Measurements from ENCODE around the gene APRT. TPM values are rescaled to one million over a fixed set of nuclear protein-coding genes. Genes with fewer than 3 reads are reported as not detected.
A peak's percentile ranks its signal among the peaks of the same experiment; 100 is the strongest.

Gene APRT
- total RNA-seq, 4 donors from 2014 or later: 186 to 314 (median 250) TPM

DNA sequence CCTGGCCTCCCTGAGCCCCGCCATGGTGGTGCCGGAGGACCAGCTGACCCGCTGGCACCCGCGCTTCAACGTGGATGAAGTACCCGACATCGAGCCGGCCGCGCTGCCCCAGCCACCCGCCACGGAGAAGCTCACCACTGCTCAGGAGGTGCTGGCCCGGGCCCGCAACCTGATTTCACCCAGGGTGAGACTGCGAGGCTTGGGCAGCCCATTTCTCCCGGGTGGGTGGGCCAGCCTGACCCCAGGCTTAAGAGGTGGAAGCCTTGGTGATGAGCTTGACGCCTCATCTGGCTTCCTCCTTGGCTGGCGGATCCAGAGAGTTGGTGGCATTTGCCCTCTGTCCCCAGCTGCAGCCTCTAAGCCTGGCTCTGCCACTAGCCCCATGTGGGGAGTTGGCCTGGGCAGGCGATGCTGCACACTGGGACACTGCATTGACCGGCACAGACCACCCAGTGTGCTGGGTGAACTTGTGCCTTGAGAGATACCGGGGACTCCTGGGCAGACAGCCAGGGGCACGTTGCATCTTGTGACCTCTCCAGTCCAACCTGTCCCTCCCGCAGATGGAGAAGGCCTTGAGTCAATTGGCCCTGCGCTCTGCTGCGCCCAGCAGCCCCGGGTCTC lies 5.1 kb downstream of the APRT start:
- intact Hi-C loops (cut with DNase I): no loop called here
- Histone ChIP-seq H3K4me3 (no peak overlapping the region), H3K36me3 (peaks cover 7 to 27% (median 14%) of the 10 kb centered on the region in 3 donors), H3K27me3 (no peaks in the 10 kb centered on the region), H3K9me3 (no peaks in the 10 kb centered on the region), H3K27ac (no peak overlapping the region), H3K4me1 (peaks cover 35 to 84% (median 37%) of the 10 kb centered on the region in 3 donors)
- no peak for TF ChIP-seq POLR2A (IDR thresholded peaks at IDR 0.05)
- TF ChIP-seq, protein P1, sequence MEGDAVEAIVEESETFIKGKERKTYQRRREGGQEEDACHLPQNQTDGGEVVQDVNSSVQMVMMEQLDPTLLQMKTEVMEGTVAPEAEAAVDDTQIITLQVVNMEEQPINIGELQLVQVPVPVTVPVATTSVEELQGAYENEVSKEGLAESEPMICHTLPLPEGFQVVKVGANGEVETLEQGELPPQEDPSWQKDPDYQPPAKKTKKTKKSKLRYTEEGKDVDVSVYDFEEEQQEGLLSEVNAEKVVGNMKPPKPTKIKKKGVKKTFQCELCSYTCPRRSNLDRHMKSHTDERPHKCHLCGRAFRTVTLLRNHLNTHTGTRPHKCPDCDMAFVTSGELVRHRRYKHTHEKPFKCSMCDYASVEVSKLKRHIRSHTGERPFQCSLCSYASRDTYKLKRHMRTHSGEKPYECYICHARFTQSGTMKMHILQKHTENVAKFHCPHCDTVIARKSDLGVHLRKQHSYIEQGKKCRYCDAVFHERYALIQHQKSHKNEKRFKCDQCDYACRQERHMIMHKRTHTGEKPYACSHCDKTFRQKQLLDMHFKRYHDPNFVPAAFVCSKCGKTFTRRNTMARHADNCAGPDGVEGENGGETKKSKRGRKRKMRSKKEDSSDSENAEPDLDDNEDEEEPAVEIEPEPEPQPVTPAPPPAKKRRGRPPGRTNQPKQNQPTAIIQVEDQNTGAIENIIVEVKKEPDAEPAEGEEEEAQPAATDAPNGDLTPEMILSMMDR (IDR thresholded peaks at IDR 0.05): no peak
- WGBS, 2 donors: 96% methylated on average over 5 of the region's 27 CpGs; no CpG with 5 or more reads in 1 of the 2 donors
- no peak for DNase-seq

DNA sequence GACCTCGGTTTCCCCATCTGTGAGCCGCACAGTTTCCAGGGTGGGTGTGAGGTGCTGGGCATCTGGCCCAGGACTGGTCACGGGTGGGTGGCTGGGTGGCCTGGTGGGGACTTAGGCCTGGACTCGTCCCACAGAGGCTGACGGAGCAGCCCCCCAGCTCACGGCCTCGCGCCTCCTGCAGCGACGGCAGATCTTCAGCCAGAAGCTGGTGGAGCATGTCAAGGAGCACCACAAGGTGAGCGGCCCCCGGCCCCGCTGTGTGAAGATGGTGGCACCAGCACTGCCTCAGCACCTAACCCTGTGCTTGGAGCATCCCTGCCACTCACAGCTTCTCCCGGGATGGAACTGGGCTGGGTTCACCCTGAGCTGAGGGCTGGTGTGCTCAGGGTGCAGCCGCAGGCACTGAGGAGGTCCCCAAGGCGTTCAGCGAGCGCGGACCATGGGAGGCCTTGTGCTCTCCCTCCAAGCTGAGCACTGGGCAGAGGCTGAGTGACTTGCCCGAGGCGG lies 5.8 kb downstream of the APRT start:
- H3K4me1 ChIP-seq: peaks cover 30 to 77% (median 35%) of the 10 kb centered on the region in 3 donors
- no peak overlapping the region for H3K4me3 ChIP-seq
- H3K9me3 ChIP-seq: no peaks in the 10 kb centered on the region
- WGBS, 2 donors: 91% methylated on average over 9 of the region's 21 CpGs; no CpG with 5 or more reads in 1 of the 2 donors
- DNase-seq: no peak
- H3K27ac ChIP-seq: no peak overlapping the region
- intact Hi-C loops (cut with DNase I): no loop called here
- no peaks in the 10 kb centered on the region for H3K27me3 ChIP-seq
- peaks cover 7 to 27% (median 14%) of the 10 kb centered on the region in 3 donors for H3K36me3 ChIP-seq
- TF ChIP-seq, protein P1 (IDR thresholded peaks at IDR 0.05): no peak
- no peak for TF ChIP-seq POLR2A (IDR thresholded peaks at IDR 0.05)

DNA sequence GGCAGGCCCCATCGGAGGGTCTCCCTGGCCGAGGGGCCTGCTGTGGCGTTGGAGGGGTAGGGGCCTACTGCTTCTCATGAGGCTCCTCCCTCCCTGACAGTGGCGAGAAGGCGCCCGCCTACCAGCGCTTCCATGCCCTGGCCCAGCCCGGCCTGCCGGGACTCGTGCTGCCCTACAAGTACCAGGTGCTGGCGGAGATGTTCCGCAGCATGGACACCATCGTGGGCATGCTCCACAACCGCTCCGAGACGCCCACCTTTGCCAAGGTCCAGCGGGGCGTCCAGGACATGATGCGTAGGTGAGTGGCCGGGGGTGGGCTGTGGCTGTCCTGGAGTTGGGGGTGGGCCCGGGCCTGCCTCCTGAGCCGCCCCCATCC lies 6.4 kb downstream of the APRT start:
- intact Hi-C loops (cut with DNase I): no loop called here
- no peaks in the 10 kb centered on the region for H3K9me3 ChIP-seq
- no peak for DNase-seq
- H3K4me3 ChIP-seq: peak overlapping the region; percentile 36 to 86 (median 64)
- H3K4me1 ChIP-seq: peaks cover 24 to 71% (median 29%) of the 10 kb centered on the region in 3 donors
- no peaks in the 10 kb centered on the region for H3K27me3 ChIP-seq
- no peak for TF ChIP-seq POLR2A (IDR thresholded peaks at IDR 0.05)
- TF ChIP-seq, protein P1 (IDR thresholded peaks at IDR 0.05): no peak
- H3K27ac ChIP-seq: no peak overlapping the region
- peaks cover 7 to 27% (median 14%) of the 10 kb centered on the region in 3 donors for H3K36me3 ChIP-seq
- no CpG with 5 or more reads among the region's 22 CpGs for WGBS, 2 donors

DNA sequence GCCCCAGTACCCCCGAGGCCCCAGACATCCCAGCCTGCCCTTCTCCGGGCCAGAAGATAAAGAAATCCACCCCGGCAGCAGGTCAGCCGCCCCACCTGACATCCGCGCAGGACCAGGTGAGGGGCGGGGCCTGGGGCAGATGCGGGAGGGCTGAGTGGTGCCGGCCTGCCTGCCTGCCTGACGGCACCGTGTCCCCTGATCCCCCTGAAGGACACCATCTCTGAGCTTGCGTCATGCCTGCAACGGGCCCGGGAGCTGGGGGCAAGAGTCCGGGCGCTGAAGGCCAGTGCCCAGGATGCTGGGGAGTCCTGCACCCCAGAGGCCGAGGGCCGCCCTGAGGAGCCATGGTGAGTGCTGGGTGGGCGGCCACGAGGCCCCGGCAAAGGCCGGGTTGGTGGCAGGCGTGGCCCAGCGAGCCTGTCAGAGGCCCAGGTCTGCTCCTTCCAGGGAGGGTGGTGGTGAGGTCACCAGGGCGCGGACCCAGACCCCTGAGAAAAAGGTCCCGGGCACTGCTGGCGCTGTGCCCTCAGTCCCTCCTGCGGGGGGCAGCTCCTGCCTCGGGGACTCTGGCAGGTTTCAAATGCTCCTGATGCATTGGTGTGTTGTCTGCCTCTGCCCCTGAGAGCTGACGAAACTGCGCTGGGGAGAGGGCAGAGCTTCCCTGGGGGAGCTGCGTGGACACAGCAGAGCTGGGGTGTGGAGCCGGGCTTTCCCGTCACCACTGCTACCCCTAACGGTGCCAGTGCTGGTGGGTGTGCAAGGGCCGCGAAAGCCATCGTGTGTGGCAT lies 7.0 kb downstream of the APRT start:
- no peaks in the 10 kb centered on the region for H3K27me3 ChIP-seq
- TF ChIP-seq, protein P1 (IDR thresholded peaks at IDR 0.05): no peak
- TF ChIP-seq POLR2A (IDR thresholded peaks at IDR 0.05): no peak
- H3K36me3 ChIP-seq: peaks cover 5 to 22% (median 14%) of the 10 kb centered on the region in 3 donors
- H3K4me1 ChIP-seq: peaks cover 18 to 65% (median 23%) of the 10 kb centered on the region in 3 donors
- 13% methylated on average over 5 of the region's 39 CpGs; no CpG with 5 or more reads in 1 of the 2 donors for WGBS, 2 donors
- peak overlapping the region; percentile 36 to 86 (median 64) for H3K4me3 ChIP-seq
- no peak for DNase-seq
- peak overlapping the region in 3 of 4 donors; percentile 9 to 85 (median 67) for H3K27ac ChIP-seq
- no peaks in the 10 kb centered on the region for H3K9me3 ChIP-seq
- intact Hi-C loops (cut with DNase I): no loop called here

DNA sequence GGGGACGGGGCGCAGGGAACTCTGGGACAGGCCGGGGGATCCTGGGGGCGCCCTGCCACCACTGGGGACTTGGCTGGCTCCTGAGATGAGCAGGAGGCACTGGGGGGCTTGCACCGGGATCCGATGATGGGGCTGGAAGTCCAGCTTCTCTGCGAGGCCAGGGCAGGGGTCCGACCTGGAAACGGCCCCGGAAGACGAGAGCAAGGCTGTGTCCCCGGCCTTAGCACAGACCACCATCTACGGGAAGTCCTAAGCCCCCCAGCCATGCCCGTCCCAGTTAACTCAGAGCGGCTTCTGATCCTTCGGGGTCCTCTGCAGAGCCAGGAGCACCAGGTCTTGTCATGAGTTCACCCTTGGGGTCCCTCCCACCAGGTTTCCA lies 7.6 kb downstream of the APRT start:
- Histone ChIP-seq H3K27ac (peak overlapping the region in 3 of 4 donors; percentile 9 to 85 (median 67)), H3K27me3 (no peaks in the 10 kb centered on the region), H3K36me3 (peaks cover 0 to 17% (median 10%) of the 10 kb centered on the region in 3 donors), H3K9me3 (no peaks in the 10 kb centered on the region), H3K4me3 (peak overlapping the region; percentile 36 to 86 (median 64)), H3K4me1 (peaks cover 15 to 59% (median 17%) of the 10 kb centered on the region in 3 donors)
- 0 to 2% methylated on average over 3 to 11 of the region's 16 CpGs for WGBS, 2 donors
- intact Hi-C loops (cut with DNase I): no loop called here
- TF ChIP-seq, protein P1 (IDR thresholded peaks at IDR 0.05): no peak
- TF ChIP-seq POLR2A (IDR thresholded peaks at IDR 0.05): no peak
- no peak for DNase-seq
